Mucosa of rectum (tissue), 2 donors: ENCODE data around the gene ABTB2.
"Not testable (repeated sequence)": the region's sequence is repeated elsewhere in the genome, so short reads cannot be mapped to it uniquely, and the experiment has no call there.

Source experiments
- H3K27ac ChIP-seq, 2 donors: one replicate each; pipeline ENCODE4 v1.7.0; 2013; ENCODE audit warnings: inconsistent platforms in 2 of 2, low read depth in 2 of 2, low read length in 2 of 2
- H3K27me3 ChIP-seq, 2 donors: one replicate each; pipeline ENCODE4 v1.7.0; 2013; ENCODE audit warnings: low read length in 2 of 2; ENCODE audit not compliant: control insufficient read depth in 2 of 2, insufficient read depth in 2 of 2
- H3K36me3 ChIP-seq, 2 donors: one replicate each; pipeline ENCODE4 v1.7.0; 2013; ENCODE audit warnings: low read length in 2 of 2; ENCODE audit not compliant: control insufficient read depth in 2 of 2, insufficient read depth in 2 of 2
- H3K4me1 ChIP-seq, 2 donors: one replicate each; pipeline ENCODE4 v1.7.0; 2013; ENCODE audit warnings: low read length in 2 of 2, mild to moderate bottlenecking in 1 of 2; ENCODE audit not compliant: control insufficient read depth in 2 of 2, insufficient read depth in 2 of 2
- H3K4me3 ChIP-seq, 2 donors: one replicate each; pipeline ENCODE4 v1.7.0; 2013; ENCODE audit warnings: low read length in 2 of 2
- H3K9ac ChIP-seq, 2 donors: one replicate each; pipeline ENCODE4 v1.7.0; 2013; ENCODE audit warnings: low read length in 2 of 2, low read depth in 1 of 2, mild to moderate bottlenecking in 1 of 2
- H3K9me3 ChIP-seq, 2 donors: one replicate each; pipeline ENCODE4 v1.7.0; 2013; ENCODE audit warnings: low read length in 2 of 2; ENCODE audit not compliant: control insufficient read depth in 2 of 2
- donor health status: healthy.
- donor health status: Normal muscosa, but diverticular disease.

The ABTB2 gene

GRCh38 chr11:34394771-34395300 is 37.0 kb upstream of the ABTB2 start:
- Histone ChIP-seq H3K36me3 (no peaks in the 10 kb centered on the region), H3K9ac (no peak overlapping the region), H3K9me3 (no peaks in the 10 kb centered on the region), H3K4me3 (no peak overlapping the region), H3K27ac (no peak overlapping the region), H3K27me3 (peaks cover 0 to 2% of the 10 kb centered on the region in 2 donors), H3K4me1 (no peaks in the 10 kb centered on the region)

- no peak overlapping the region for H3K4me3 ChIP-seq
- no peak overlapping the region for H3K27ac ChIP-seq
- H3K4me1 ChIP-seq, result no peaks in the 10 kb centered on the region
- no peaks in the 10 kb centered on the region for H3K27me3 ChIP-seq
- H3K36me3 ChIP-seq, result no peaks in the 10 kb centered on the region
- no peaks in the 10 kb centered on the region for H3K9me3 ChIP-seq
- H3K9ac ChIP-seq, result no peak overlapping the region
Measured at GRCh38 chr11:34387653-34388052, 29.8 kb upstream of the ABTB2 start.

GRCh38 chr11:34386356-34386755 is 28.5 kb upstream of the ABTB2 start:
- H3K9me3 ChIP-seq, H3K4me1 ChIP-seq, H3K27me3 ChIP-seq, H3K9ac ChIP-seq, H3K27ac ChIP-seq, H3K4me3 ChIP-seq, H3K36me3 ChIP-seq: not testable (repeated sequence)

GRCh38 chr11:34382532-34383276 is 24.9 kb upstream of the ABTB2 start:
- no peak overlapping the region for H3K4me3 ChIP-seq
- H3K36me3 ChIP-seq, result no peaks in the 10 kb centered on the region
- no peak overlapping the region for H3K27ac ChIP-seq
- no peak overlapping the region for H3K9ac ChIP-seq
- no peaks in the 10 kb centered on the region for H3K27me3 ChIP-seq
- H3K9me3 ChIP-seq, result peaks cover 0 to 4% of the 10 kb centered on the region in 2 donors
- no peaks in the 10 kb centered on the region for H3K4me1 ChIP-seq

GRCh38 chr11:34381775-34382174 is 24.0 kb upstream of the ABTB2 start:
- no peaks in the 10 kb centered on the region for H3K27me3 ChIP-seq
- no peaks in the 10 kb centered on the region for H3K4me1 ChIP-seq
- H3K4me3 ChIP-seq, result no peak overlapping the region
- H3K36me3 ChIP-seq, result no peaks in the 10 kb centered on the region
- H3K9ac ChIP-seq, result no peak overlapping the region
- peaks cover 0 to 9% of the 10 kb centered on the region in 2 donors for H3K9me3 ChIP-seq
- no peak overlapping the region for H3K27ac ChIP-seq

GRCh38 chr11:34380696-34381095 is 22.9 kb upstream of the ABTB2 start:
- H3K27ac ChIP-seq, result no peak overlapping the region
- H3K27me3 ChIP-seq, result no peaks in the 10 kb centered on the region
- no peak overlapping the region for H3K9ac ChIP-seq
- no peaks in the 10 kb centered on the region for H3K36me3 ChIP-seq
- no peak overlapping the region for H3K4me3 ChIP-seq
- H3K4me1 ChIP-seq, result no peaks in the 10 kb centered on the region
- peaks cover 0 to 9% of the 10 kb centered on the region in 2 donors for H3K9me3 ChIP-seq

GRCh38 chr11:34379539-34379938 is 21.7 kb upstream of the ABTB2 start:
- Histone ChIP-seq H3K27ac (no peak overlapping the region), H3K4me1 (no peaks in the 10 kb centered on the region), H3K9me3 (peaks cover 0 to 9% of the 10 kb centered on the region in 2 donors), H3K27me3 (no peaks in the 10 kb centered on the region), H3K36me3 (no peaks in the 10 kb centered on the region), H3K4me3 (no peak overlapping the region), H3K9ac (no peak overlapping the region)

- Histone ChIP-seq H3K4me3 (no peak overlapping the region), H3K9me3 (peaks cover 0 to 9% of the 10 kb centered on the region in 2 donors), H3K9ac (no peak overlapping the region), H3K36me3 (no peaks in the 10 kb centered on the region), H3K4me1 (no peaks in the 10 kb centered on the region), H3K27me3 (no peaks in the 10 kb centered on the region), H3K27ac (no peak overlapping the region)
Measured at GRCh38 chr11:34379079-34379478, 21.3 kb upstream of the ABTB2 start.

- H3K27me3 ChIP-seq, result no peaks in the 10 kb centered on the region
- H3K27ac ChIP-seq, result no peak overlapping the region
- peaks cover 0 to 9% of the 10 kb centered on the region in 2 donors for H3K9me3 ChIP-seq
- no peaks in the 10 kb centered on the region for H3K4me1 ChIP-seq
- H3K9ac ChIP-seq, result no peak overlapping the region
- H3K4me3 ChIP-seq, result no peak overlapping the region
- no peaks in the 10 kb centered on the region for H3K36me3 ChIP-seq
Measured at GRCh38 chr11:34373727-34374126, 15.9 kb upstream of the ABTB2 start.

- Histone ChIP-seq H3K27ac (no peak overlapping the region), H3K4me3 (no peak overlapping the region), H3K27me3 (no peaks in the 10 kb centered on the region), H3K9me3 (no peaks in the 10 kb centered on the region), H3K9ac (no peak overlapping the region), H3K4me1 (no peaks in the 10 kb centered on the region), H3K36me3 (no peaks in the 10 kb centered on the region)
Measured at GRCh38 chr11:34366522-34366921, 8.7 kb upstream of the ABTB2 start.
